SK-N-SH treated with all-trans-retinoic acid at 6 μM for 48 hours (cell line): ENCODE results near the gene STING1.

Experiments
- ATAC-seq: fragments of 200-7000 bp; cut with Tn5 transposase; 3 replicates; pipeline ENCODE4 v1.9.1; 2020; ENCODE audit warnings: mild to moderate bottlenecking, moderate library complexity
- BACH2 ChIP-seq: fragments of 250-450 bp; sonication (Bioruptor Pico); IDR thresholded peaks from 2 replicates; pipeline ENCODE4 v1.9.0; 2021; ENCODE audit warnings: mild to moderate bottlenecking, borderline replicate concordance
- ESRRG ChIP-seq: fragments of 250-450 bp; sonication (Bioruptor Pico); IDR thresholded peaks from 2 replicates; pipeline ENCODE4 v1.6.1; 2021; ENCODE audit warnings: mild to moderate bottlenecking
- GLIS3 ChIP-seq: fragments of 250-450 bp; sonication (Bioruptor Pico); IDR thresholded peaks from 2 replicates; pipeline ENCODE4 v1.5.0; 2020; ENCODE audit warnings: mild to moderate bottlenecking, moderate library complexity
- ISL1 ChIP-seq: fragments of 250-450 bp; sonication (Bioruptor Pico); IDR thresholded peaks from 2 replicates; pipeline ENCODE4 v2.1.2; 2022; ENCODE audit warnings: mild to moderate bottlenecking, moderate library complexity
- OSR1 ChIP-seq: fragments of 250-450 bp; sonication (Bioruptor Pico); IDR thresholded peaks from 2 replicates; pipeline ENCODE4 v1.8.0; 2022; ENCODE audit warnings: moderate library complexity, mild to moderate bottlenecking, inconsistent platforms
- PPARA ChIP-seq: fragments of 250-450 bp; sonication (Bioruptor Pico); IDR thresholded peaks from 2 replicates; pipeline ENCODE4 v1.5.0; 2020; ENCODE audit warnings: mild to moderate bottlenecking, borderline replicate concordance
- SNAI2 ChIP-seq: fragments of 250-450 bp; sonication (Bioruptor Pico); IDR thresholded peaks from 2 replicates; pipeline ENCODE4 v1.5.0; 2020; ENCODE audit warnings: mild to moderate bottlenecking, moderate library complexity
- TCF4 ChIP-seq: fragments of 250-450 bp; sonication (Bioruptor Pico); IDR thresholded peaks from 2 replicates; pipeline ENCODE4 v1.8.0; 2021; ENCODE audit warnings: mild to moderate bottlenecking, moderate library complexity, borderline replicate concordance
- TOX ChIP-seq: fragments of 250-450 bp; sonication (Bioruptor Pico); IDR thresholded peaks from 2 replicates; pipeline ENCODE4 v1.8.0; 2021; ENCODE audit warnings: mild to moderate bottlenecking, moderate library complexity, borderline replicate concordance
- ZC3H10 ChIP-seq: fragments of 250-450 bp; sonication (Bioruptor Pico); IDR thresholded peaks from 2 replicates; pipeline ENCODE4 v1.5.1; 2021; ENCODE audit warnings: mild to moderate bottlenecking, moderate library complexity
- ZFP3 ChIP-seq: fragments of 250-450 bp; sonication (Bioruptor Pico); IDR thresholded peaks from 2 replicates; pipeline ENCODE4 v1.5.0; 2020; ENCODE audit warnings: mild to moderate bottlenecking, moderate library complexity
- ZFP30 ChIP-seq: fragments of 450-650 bp; formaldehyde crosslinking; IDR thresholded peaks from 2 replicates; pipeline ENCODE4 v1.5.0; 2022; ENCODE audit warnings: mild to moderate bottlenecking, moderate library complexity
- ZNF70 ChIP-seq: fragments of 450-650 bp; formaldehyde crosslinking; IDR thresholded peaks from 2 replicates; pipeline ENCODE4 v1.5.0; 2020; ENCODE audit warnings: mild to moderate bottlenecking, moderate library complexity
- ZNF8 ChIP-seq: fragments of 450-650 bp; formaldehyde crosslinking; IDR thresholded peaks from 2 replicates; pipeline ENCODE4 v1.5.0; 2020; ENCODE audit warnings: mild to moderate bottlenecking, moderate library complexity
- TF ChIP-seq, protein P1 (sequence below): fragments of 250-450 bp; sonication (Bioruptor Pico); IDR thresholded peaks from 2 replicates; pipeline ENCODE4 v1.8.0; 2020; ENCODE audit warnings: mild to moderate bottlenecking, moderate library complexity, borderline replicate concordance
- TF ChIP-seq, protein P2 (sequence below): fragments of 250-450 bp; sonication (Bioruptor Pico); IDR thresholded peaks from 2 replicates; pipeline ENCODE4 v1.5.0; 2020; ENCODE audit warnings: mild to moderate bottlenecking, moderate library complexity
- TF ChIP-seq, protein P3 (sequence below): fragments of 250-450 bp; sonication (Bioruptor Pico); IDR thresholded peaks from 2 replicates; pipeline ENCODE4 v1.8.0; 2021; ENCODE audit warnings: low read depth, mild to moderate bottlenecking, moderate library complexity, borderline replicate concordance
- TF ChIP-seq, protein P4 (sequence below): fragments of 250-450 bp; sonication (Bioruptor Pico); IDR thresholded peaks from 2 replicates; pipeline ENCODE4 v1.5.1; 2020; ENCODE audit warnings: low read depth, mild to moderate bottlenecking, moderate library complexity

The STING1 gene

DNA sequence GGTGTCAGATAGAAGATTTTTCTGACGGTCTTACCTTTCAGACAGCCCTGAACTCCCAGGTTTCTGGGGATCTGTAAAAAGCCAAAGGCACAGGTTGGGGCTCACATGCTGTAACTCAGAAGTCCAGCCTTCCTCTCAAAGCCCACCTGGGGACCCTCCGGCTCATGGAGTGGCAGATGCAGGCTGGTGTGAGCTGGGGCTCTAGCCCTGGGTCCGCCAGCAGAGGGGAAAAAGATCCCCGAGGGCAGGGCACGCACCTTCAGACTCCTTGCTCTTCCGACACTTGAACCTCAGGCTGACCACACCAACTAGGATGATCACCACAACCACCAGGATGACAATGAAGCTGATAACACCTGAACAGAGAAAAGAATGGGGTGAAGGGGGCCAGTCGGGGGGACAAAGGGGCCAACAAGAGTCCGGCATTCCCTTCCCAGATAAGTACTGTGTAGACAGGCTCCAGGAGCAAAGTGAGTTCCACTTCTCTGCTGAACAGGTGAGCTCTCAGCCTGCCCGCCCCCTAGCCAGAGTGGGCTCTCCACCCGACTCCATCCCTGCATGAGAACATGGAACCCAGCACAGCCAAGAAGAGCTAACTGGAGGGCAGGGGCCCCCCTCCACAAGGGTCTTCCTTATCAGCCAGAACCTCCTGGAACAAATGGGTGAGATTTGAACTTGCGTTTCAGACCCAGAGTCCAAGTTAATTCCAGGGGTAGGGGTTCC lies 27.8 kb downstream of the STING1 start:
- no peak for ATAC-seq
- TF ChIP-seq PPARA = no peak
- no peak for TF ChIP-seq TOX (CRISPR knock-in tag)
- no peak for TF ChIP-seq ESRRG
- TF ChIP-seq, protein P1, sequence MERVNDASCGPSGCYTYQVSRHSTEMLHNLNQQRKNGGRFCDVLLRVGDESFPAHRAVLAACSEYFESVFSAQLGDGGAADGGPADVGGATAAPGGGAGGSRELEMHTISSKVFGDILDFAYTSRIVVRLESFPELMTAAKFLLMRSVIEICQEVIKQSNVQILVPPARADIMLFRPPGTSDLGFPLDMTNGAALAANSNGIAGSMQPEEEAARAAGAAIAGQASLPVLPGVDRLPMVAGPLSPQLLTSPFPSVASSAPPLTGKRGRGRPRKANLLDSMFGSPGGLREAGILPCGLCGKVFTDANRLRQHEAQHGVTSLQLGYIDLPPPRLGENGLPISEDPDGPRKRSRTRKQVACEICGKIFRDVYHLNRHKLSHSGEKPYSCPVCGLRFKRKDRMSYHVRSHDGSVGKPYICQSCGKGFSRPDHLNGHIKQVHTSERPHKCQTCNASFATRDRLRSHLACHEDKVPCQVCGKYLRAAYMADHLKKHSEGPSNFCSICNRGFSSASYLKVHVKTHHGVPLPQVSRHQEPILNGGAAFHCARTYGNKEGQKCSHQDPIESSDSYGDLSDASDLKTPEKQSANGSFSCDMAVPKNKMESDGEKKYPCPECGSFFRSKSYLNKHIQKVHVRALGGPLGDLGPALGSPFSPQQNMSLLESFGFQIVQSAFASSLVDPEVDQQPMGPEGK (CRISPR knock-in tag) = no peak
- no peak for TF ChIP-seq ZFP30 (CRISPR knock-in tag)
- no peak for TF ChIP-seq SNAI2
- TF ChIP-seq, protein P2, sequence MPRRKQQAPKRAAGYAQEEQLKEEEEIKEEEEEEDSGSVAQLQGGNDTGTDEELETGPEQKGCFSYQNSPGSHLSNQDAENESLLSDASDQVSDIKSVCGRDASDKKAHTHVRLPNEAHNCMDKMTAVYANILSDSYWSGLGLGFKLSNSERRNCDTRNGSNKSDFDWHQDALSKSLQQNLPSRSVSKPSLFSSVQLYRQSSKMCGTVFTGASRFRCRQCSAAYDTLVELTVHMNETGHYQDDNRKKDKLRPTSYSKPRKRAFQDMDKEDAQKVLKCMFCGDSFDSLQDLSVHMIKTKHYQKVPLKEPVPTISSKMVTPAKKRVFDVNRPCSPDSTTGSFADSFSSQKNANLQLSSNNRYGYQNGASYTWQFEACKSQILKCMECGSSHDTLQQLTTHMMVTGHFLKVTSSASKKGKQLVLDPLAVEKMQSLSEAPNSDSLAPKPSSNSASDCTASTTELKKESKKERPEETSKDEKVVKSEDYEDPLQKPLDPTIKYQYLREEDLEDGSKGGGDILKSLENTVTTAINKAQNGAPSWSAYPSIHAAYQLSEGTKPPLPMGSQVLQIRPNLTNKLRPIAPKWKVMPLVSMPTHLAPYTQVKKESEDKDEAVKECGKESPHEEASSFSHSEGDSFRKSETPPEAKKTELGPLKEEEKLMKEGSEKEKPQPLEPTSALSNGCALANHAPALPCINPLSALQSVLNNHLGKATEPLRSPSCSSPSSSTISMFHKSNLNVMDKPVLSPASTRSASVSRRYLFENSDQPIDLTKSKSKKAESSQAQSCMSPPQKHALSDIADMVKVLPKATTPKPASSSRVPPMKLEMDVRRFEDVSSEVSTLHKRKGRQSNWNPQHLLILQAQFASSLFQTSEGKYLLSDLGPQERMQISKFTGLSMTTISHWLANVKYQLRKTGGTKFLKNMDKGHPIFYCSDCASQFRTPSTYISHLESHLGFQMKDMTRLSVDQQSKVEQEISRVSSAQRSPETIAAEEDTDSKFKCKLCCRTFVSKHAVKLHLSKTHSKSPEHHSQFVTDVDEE (CRISPR knock-in tag) = no peak
- TF ChIP-seq, protein P3, sequence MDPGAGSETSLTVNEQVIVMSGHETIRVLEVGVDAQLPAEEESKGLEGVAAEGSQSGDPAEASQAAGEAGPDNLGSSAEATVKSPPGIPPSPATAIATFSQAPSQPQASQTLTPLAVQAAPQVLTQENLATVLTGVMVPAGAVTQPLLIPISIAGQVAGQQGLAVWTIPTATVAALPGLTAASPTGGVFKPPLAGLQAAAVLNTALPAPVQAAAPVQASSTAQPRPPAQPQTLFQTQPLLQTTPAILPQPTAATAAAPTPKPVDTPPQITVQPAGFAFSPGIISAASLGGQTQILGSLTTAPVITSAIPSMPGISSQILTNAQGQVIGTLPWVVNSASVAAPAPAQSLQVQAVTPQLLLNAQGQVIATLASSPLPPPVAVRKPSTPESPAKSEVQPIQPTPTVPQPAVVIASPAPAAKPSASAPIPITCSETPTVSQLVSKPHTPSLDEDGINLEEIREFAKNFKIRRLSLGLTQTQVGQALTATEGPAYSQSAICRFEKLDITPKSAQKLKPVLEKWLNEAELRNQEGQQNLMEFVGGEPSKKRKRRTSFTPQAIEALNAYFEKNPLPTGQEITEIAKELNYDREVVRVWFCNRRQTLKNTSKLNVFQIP (CRISPR knock-in tag) = no peak
- TF ChIP-seq TCF4 (CRISPR knock-in tag) = no peak

DNA sequence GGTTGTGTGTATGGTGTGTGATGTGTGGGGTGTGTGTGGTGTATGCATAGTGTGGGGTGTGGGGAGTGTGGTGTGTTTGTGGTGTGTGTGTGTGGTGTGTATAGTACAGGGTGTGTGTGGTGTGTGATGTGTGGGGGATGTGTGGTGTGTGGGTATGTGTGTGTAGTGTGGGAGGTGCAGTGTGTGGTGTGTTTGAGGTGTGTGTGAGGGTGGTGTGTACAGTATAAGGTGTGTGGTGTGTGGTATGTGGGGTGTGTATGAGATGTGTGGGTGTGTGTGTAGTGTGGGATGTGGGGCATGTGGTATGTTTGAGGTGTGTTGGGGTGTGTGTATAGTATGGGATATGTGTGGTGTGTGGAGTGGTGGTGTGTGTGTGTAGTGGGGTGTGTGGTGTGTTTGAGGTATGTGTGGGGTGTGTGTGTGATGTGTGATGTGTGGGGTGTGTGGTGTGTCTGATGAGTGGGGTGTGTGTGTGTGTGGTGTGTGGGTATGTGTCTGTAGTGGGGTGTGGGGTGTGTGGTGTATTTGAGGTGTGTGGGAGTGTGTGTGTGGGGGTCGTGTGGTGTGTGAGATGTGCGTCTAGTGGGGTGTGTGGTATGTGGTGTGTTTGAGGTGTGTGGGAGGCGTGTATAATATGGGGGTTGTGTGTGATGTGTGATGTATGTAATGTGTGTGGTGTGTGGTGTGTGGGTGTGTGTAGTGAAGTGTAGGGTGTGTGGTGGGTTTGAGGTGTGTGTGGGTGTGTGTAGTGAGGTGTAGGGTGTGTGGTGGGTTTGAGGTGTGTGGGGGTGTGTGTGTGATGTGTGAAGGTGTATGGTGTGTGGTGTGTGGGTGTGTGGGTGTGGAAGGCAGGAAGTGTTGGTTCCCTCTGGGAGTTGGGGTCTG lies 28.6 kb downstream of the STING1 start:
- TF ChIP-seq OSR1 (CRISPR knock-in tag) (no peak), BACH2 (CRISPR knock-in tag) (no peak)
- TF ChIP-seq, protein P4, sequence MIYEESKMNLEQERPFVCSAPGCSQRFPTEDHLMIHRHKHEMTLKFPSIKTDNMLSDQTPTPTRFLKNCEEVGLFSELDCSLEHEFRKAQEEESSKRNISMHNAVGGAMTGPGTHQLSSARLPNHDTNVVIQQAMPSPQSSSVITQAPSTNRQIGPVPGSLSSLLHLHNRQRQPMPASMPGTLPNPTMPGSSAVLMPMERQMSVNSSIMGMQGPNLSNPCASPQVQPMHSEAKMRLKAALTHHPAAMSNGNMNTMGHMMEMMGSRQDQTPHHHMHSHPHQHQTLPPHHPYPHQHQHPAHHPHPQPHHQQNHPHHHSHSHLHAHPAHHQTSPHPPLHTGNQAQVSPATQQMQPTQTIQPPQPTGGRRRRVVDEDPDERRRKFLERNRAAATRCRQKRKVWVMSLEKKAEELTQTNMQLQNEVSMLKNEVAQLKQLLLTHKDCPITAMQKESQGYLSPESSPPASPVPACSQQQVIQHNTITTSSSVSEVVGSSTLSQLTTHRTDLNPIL = no peak
- TF ChIP-seq, protein P3 (CRISPR knock-in tag) = no peak
- no peak for ATAC-seq

DNA sequence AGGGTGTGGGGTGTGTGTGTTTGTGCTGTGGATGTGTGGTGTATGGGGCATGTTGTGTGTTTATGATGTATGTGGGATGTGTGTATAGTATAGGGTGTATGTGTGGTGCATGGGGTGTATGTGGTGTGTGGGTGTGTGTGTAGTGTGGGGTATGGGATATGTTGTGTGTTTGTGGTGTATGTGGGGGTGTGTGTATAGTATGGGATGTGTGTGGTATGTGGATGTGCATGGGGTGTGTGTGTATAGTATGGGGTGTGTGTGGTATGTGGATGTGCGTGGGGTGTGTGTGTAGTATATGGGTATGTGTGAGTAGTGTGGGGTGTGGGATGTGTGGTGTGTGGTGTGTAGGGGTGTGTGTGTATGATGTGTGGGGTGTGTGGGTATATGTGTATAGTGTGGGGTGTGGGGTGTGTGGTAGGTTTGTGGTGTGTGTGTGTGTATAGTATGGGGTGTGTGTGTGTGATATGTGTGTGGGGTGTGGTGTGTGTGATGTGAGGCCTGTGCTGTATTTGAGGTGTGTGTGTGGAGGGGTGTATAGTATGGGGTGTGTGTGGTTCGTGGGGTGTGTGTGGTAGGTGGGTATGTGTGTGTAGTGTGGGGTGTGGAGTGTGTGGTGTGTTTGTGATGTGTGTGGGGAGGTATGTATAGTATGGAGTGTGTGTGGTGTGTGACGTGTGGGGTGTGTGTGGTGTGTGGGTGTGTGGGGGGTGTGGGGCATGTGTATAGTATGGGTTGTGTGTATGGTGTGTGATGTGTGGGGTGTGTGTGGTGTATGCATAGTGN lies 30.5 kb downstream of the STING1 start:
- ATAC-seq = no peak
- TF ChIP-seq ZC3H10 (CRISPR knock-in tag) (no peak), ZFP3 (CRISPR knock-in tag) (no peak), TCF4 (CRISPR knock-in tag) (no peak), GLIS3 (no peak), SNAI2 (no peak), ZNF8 (CRISPR knock-in tag) (no peak), ZFP30 (CRISPR knock-in tag) (no peak), ISL1 (CRISPR knock-in tag) (no peak), ZNF70 (no peak)
- TF ChIP-seq, protein P1 (CRISPR knock-in tag) = no peak
- TF ChIP-seq, protein P4 = no peak
- TF ChIP-seq, protein P2 (CRISPR knock-in tag) = no peak
